ENCODE data around the gene NNT.

DNA sequence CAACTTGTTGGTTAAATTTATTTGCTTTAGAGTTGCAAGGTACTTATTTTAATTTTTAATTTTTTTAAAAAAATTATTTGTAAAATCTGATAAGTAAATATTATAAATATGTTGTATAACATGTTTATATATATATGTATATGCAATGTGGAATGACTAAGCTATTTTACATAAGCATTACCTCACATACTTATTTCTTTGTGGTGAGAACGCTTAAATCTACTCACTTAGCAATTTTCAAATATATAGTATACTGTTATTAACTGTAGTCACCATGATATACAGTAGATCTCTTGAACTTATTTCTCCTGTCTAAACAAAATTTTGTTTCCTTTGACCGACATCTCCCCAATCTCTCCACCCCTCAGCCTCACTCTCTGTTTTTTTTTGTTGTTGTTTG lies 147.8 kb downstream of the NNT start:
- TF ChIP-seq, protein P1, sequence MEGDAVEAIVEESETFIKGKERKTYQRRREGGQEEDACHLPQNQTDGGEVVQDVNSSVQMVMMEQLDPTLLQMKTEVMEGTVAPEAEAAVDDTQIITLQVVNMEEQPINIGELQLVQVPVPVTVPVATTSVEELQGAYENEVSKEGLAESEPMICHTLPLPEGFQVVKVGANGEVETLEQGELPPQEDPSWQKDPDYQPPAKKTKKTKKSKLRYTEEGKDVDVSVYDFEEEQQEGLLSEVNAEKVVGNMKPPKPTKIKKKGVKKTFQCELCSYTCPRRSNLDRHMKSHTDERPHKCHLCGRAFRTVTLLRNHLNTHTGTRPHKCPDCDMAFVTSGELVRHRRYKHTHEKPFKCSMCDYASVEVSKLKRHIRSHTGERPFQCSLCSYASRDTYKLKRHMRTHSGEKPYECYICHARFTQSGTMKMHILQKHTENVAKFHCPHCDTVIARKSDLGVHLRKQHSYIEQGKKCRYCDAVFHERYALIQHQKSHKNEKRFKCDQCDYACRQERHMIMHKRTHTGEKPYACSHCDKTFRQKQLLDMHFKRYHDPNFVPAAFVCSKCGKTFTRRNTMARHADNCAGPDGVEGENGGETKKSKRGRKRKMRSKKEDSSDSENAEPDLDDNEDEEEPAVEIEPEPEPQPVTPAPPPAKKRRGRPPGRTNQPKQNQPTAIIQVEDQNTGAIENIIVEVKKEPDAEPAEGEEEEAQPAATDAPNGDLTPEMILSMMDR (IDR thresholded peaks at IDR 0.05): no peak
- TF ChIP-seq ZFX (IDR thresholded peaks at IDR 0.05; ENCODE audit: borderline replicate concordance): no peak

All from 22Rv1 (cell line).